ENCODE measurements around the gene FARP1. TPM values are rescaled to one million over a fixed set of nuclear protein-coding genes. Genes with fewer than 3 reads are reported as not detected.
A peak's percentile ranks its signal among the peaks of the same experiment; 100 is the strongest.

FARP1 gene
- total RNA-seq, 4 donors from 2014 or later = 13.1 to 71.2 (median 46.6) TPM

DNA sequence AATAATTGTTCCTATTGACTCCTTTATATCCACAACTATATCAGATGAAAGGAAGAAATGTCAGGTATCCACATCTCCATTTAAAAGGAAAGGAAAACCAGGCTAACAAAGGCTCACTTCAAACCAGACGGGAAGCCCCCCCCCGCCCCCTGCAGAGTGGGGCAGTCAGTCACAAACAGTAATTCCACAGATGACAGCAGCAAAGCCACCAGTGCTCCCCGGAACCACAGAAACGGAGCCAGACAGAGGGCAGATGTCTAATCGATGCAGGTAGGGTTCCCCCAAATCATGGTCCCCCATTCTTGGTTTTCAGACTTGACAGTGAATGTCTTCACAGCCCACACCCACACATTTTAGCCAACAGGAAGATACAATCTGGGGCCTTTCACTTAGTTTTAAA is 333.2 kb downstream of the FARP1 start:
- Histone ChIP-seq H3K4me1 (peaks cover 0 to 17% of the 10 kb centered on the region in 2 donors), H3K4me3 (no peak overlapping the region), H3K9me3 (no peaks in the 10 kb centered on the region), H3K36me3 (no peaks in the 10 kb centered on the region), H3K27ac (peak overlapping the region; percentile 14 to 58), H3K27me3 (no peaks in the 10 kb centered on the region)
- DNase-seq = no peak
- intact Hi-C loops (cut with DNase I; ENCODE audit: low total_unique reads) = no loop called here
- no peak for TF ChIP-seq POLR2A (IDR thresholded peaks at IDR 0.05)
- TF ChIP-seq CTCF (IDR thresholded peaks at IDR 0.05) = no peak

GRCh38 chr13:98476538-98476966 is 333.7 kb downstream of the FARP1 start:
- Histone ChIP-seq H3K36me3 (no peaks in the 10 kb centered on the region), H3K27ac (peak overlapping the region; percentile 14 to 58), H3K9me3 (no peaks in the 10 kb centered on the region), H3K27me3 (no peaks in the 10 kb centered on the region), H3K4me3 (no peak overlapping the region), H3K4me1 (peaks cover 0 to 17% of the 10 kb centered on the region in 2 donors)
- TF ChIP-seq POLR2A (IDR thresholded peaks at IDR 0.05) = no peak
- no peak for TF ChIP-seq CTCF (IDR thresholded peaks at IDR 0.05)
- DNase-seq = peak; percentile 50 to 58
- intact Hi-C loops (cut with DNase I; ENCODE audit: low total_unique reads) = no loop called here

GRCh38 chr13:98478189-98479129 is 335.6 kb downstream of the FARP1 start:
- TF ChIP-seq CTCF (IDR thresholded peaks at IDR 0.05) (no peak), POLR2A (IDR thresholded peaks at IDR 0.05) (no peak)
- intact Hi-C loops (cut with DNase I; ENCODE audit: low total_unique reads) = no loop called here

DNA sequence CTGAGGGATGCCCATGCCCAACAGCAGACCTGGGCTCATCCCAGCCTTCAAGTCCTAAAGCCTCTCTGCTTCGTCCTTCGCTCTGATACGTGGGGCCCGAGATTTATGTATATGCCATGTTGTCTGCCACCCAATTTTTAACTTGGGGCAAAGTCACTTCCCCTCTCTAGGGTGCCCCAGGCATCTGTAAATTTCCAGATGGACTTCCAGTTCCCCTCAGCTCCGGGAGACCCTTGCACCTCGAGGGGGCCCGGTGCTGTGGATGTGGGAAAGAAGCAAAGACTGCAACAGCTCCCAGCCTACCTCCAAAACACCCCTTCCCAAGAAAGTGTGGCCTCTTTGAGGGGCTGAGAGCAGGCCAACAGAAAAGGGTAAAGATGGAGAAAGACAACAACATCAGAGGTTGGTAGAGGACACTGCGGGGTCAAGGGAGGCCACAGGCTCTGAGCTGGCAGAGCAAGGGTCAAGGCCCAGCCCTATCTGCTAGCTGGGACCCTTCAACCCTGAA is 336.7 kb downstream of the FARP1 start:
- Histone ChIP-seq H3K27me3 (no peaks in the 10 kb centered on the region), H3K9me3 (no peaks in the 10 kb centered on the region), H3K36me3 (no peaks in the 10 kb centered on the region), H3K27ac (peak overlapping the region; percentile 5 to 79), H3K4me1 (peaks cover 17 to 33% of the 10 kb centered on the region in 2 donors), H3K4me3 (no peak overlapping the region)
- DNase-seq = no peak
- intact Hi-C loops (cut with DNase I; ENCODE audit: low total_unique reads) = no loop called here
- TF ChIP-seq POLR2A (IDR thresholded peaks at IDR 0.05) (no peak), CTCF (IDR thresholded peaks at IDR 0.05) (no peak)

More at GRCh38 chr13:98478189-98479129, 335.6 kb downstream of the FARP1 start:
- peak overlapping the region; percentile 29 to 79 for H3K27ac ChIP-seq
- H3K4me3 ChIP-seq = no peak overlapping the region
- H3K9me3 ChIP-seq = no peaks in the 10 kb centered on the region
- DNase-seq = no peak
- H3K4me1 ChIP-seq = peaks cover 8 to 30% of the 10 kb centered on the region in 2 donors
- H3K27me3 ChIP-seq = no peaks in the 10 kb centered on the region
- no peaks in the 10 kb centered on the region for H3K36me3 ChIP-seq
